GM12875 (cell line): ENCODE measurements around the gene SARM1.

ENCODE experiments used
- H3K4me3 ChIP-seq: one replicate; pipeline ENCODE4 v1.5.1; 2011; ENCODE audit warnings: low read depth, low read length, control low read depth
- CTCF ChIP-seq: IDR thresholded peaks from 2 replicates; pipeline ENCODE4 v1.5.1; 2011; ENCODE audit warnings: low read depth, mild to moderate bottlenecking, control low read depth, inconsistent platforms, low read length, moderate library complexity, borderline replicate concordance; ENCODE audit not compliant: insufficient read depth

The SARM1 gene

GRCh38 chr17:28368915-28369683, 2.4 kb upstream of the SARM1 start:
- no peak overlapping the region for H3K4me3 ChIP-seq
- TF ChIP-seq CTCF = no peak

GRCh38 chr17:28369684-28370034, 1.8 kb upstream of the SARM1 start:
- H3K4me3 ChIP-seq = no peak overlapping the region
- TF ChIP-seq CTCF = no peak

GRCh38 chr17:28370035-28370743, 1.3 kb upstream of the SARM1 start, which contains the start of gene VTN:
Gene VTN (minus strand): TSS chr17:28370307. CDS start chr17:28370203, 104 bp downstream.
- no peak for TF ChIP-seq CTCF
- peak within 1 kb of the TSS; percentile 85 for H3K4me3 ChIP-seq

- H3K4me3 ChIP-seq = no peak overlapping the region
- no peak for TF ChIP-seq CTCF
These were observed 770 bp upstream of the SARM1 start for GRCh38 chr17:28370744-28371103.

- TF ChIP-seq CTCF = no peak
- H3K4me3 ChIP-seq = peak overlapping the region; percentile 85
These were observed 880 bp downstream of the SARM1 start for GRCh38 chr17:28372203-28372944.

- H3K4me3 ChIP-seq = peak overlapping the region; percentile 85
- TF ChIP-seq CTCF = no peak
These were observed 1.4 kb downstream of the SARM1 start for GRCh38 chr17:28372945-28373274.
